K562 (cell line): ENCODE measurements around the gene TAAR1. TPM values are rescaled to one million over a fixed set of nuclear protein-coding genes. Genes with fewer than 3 reads are reported as not detected.

Source experiments
- ATAC-seq: fragments of 200-7000 bp; cut with Tn5 transposase; 3 replicates; pipeline ENCODE4 v1.9.1; 2020; ENCODE audit warnings: moderate library complexity
- BruUV-seq: library from RNA; stranded (reverse); fragments of 400-500 nt; replicated peaks from 2 replicates; lab custom pipeline; 2021; lab: Mats Ljungman, UMichigan
- CTCF ChIA-PET: fragments of 300-600 bp; formaldehyde crosslinking; extraction: SDS; loops from one replicate; lab custom pipeline; 2021; ENCODE audit warnings: low intra/inter-chr PET ratio; lab: Yijun Ruan, JAX
- POLR2A ChIA-PET: fragments of 300-600, 350-650 bp; sonication (Branson Sonifier 250); formaldehyde crosslinking; extraction: SDS; loops from one replicate; lab custom pipeline; 2021; ENCODE audit warnings: antibody characterized with exemption, inconsistent platforms; lab: Yijun Ruan, JAX
- DNase-seq, 4 experiments: peaks; one replicate each; pipeline versions ENCODE4 v3.0.0 to v3.0.0-alpha.2; 2011 to 2018; ENCODE audit warnings: low spot score in 3 of 4, mixed read lengths in 3 of 4; ENCODE audit errors: extremely low read depth in 1 of 4
- FAIRE-seq: peaks from 2 replicates; lab custom pipeline; 2011; peaks lifted over from hg19 to GRCh38; lab: Jason Lieb, UNC
- H2AFZ ChIP-seq: 2 replicates; pipeline ENCODE4 v1.6.0; 2011; ENCODE audit warnings: low read depth, low read length, control low read depth, inconsistent platforms
- H3K27ac ChIP-seq: fragments of 200-600 bp; 3 replicates; pipeline ENCODE4 v1.8.0; 2011; ENCODE audit warnings: low read depth, mild to moderate bottlenecking, control low read depth, inconsistent platforms, low read length, moderate library complexity, mixed read lengths; ENCODE audit errors: extremely low read depth
- H3K27me3 ChIP-seq, 2 experiments: fragments of 300-600 bp in 1 of 2; 2 replicates in 1 of 2; 3 replicates in 1 of 2; pipeline versions ENCODE4 v1.6.0 to v1.8.0; 2011; ENCODE audit warnings: inconsistent platforms in 2 of 2, low read length in 2 of 2, mild to moderate bottlenecking in 1 of 2, mixed read lengths in 1 of 2, moderate library complexity in 1 of 2; ENCODE audit not compliant: control insufficient read depth in 2 of 2, insufficient read depth in 2 of 2
- H3K36me3 ChIP-seq: fragments of 300-600 bp; 3 replicates; pipeline ENCODE4 v1.8.0; 2011; ENCODE audit warnings: mild to moderate bottlenecking, low read length, inconsistent platforms; ENCODE audit not compliant: control insufficient read depth, insufficient read depth
- H3K4me1 ChIP-seq, 2 experiments: fragments of 200-600 bp in 1 of 2; replicated peaks in 1 of 2; 2 replicates in 1 of 2; 3 replicates in 1 of 2; pipeline versions ENCODE4 v1.5.1 to v1.8.0; 2011; ENCODE audit warnings: inconsistent platforms in 2 of 2, low read length in 2 of 2, mild to moderate bottlenecking in 1 of 2, mixed read lengths in 1 of 2, moderate library complexity in 1 of 2; ENCODE audit not compliant: control insufficient read depth in 2 of 2, insufficient read depth in 2 of 2
- H3K4me2 ChIP-seq: 2 replicates; pipeline ENCODE4 v1.6.1; 2011; ENCODE audit warnings: low read length, control low read depth, inconsistent platforms, mixed read lengths; ENCODE audit not compliant: insufficient read depth
- H3K4me3 ChIP-seq: fragments of 200-600 bp; sonication (generic), shearing (Covaris generic); 2 replicates; pipeline ENCODE4 v1.5.1; 2016; ENCODE audit warnings: control low read depth, inconsistent platforms
- H3K79me2 ChIP-seq: fragments of 200-600 bp; 3 replicates; pipeline ENCODE4 v1.8.0; 2011; ENCODE audit warnings: low read length, inconsistent platforms; ENCODE audit not compliant: control insufficient read depth, insufficient read depth
- H3K9ac ChIP-seq, 2 experiments: 2 replicates each; pipeline versions ENCODE4 v1.6.0 to v1.6.1; 2011; ENCODE audit warnings: low read depth in 2 of 2, low read length in 2 of 2, control low read depth in 1 of 2, inconsistent platforms in 1 of 2, mild to moderate bottlenecking in 1 of 2, mixed read lengths in 1 of 2; ENCODE audit not compliant: insufficient read depth in 1 of 2
- H3K9me1 ChIP-seq: one replicate; pipeline ENCODE4 v1.6.0; 2011; ENCODE audit warnings: inconsistent platforms, mild to moderate bottlenecking, low read length, moderate library complexity; ENCODE audit not compliant: control insufficient read depth, insufficient read depth
- H3K9me3 ChIP-seq: replicated peaks from 2 replicates; pipeline ENCODE4 v1.5.1; 2011; ENCODE audit warnings: low read depth, low read length, inconsistent platforms; ENCODE audit not compliant: control insufficient read depth, insufficient read depth
- H4K20me1 ChIP-seq: replicated peaks from 2 replicates; pipeline ENCODE4 v1.6.1; 2011; ENCODE audit warnings: low read length, inconsistent platforms, mixed read lengths; ENCODE audit not compliant: control insufficient read depth, insufficient read depth
- C11orf30 ChIP-seq: fragments of 450-650 bp; IDR thresholded peaks from 2 replicates; pipeline ENCODE4 v1.6.1; 2016; ENCODE audit warnings: low read depth, mild to moderate bottlenecking
- CBFA2T3 ChIP-seq: fragments of 450-650 bp; IDR thresholded peaks from 2 replicates; pipeline ENCODE4 v1.6.1; 2017
- CC2D1A ChIP-seq: fragments of 450-650 bp; IDR thresholded peaks from 2 replicates; pipeline ENCODE4 v1.6.1; 2017; ENCODE audit warnings: mild to moderate bottlenecking
- E2F3 ChIP-seq: fragments of 250-450 bp; sonication (Bioruptor Pico); IDR thresholded peaks from 2 replicates; pipeline ENCODE4 v1.4.0; 2020; ENCODE audit warnings: mild to moderate bottlenecking
- ESRRA ChIP-seq: fragments of 450-650 bp; IDR thresholded peaks from 2 replicates; pipeline ENCODE4 v1.6.1; 2014; ENCODE audit warnings: low read depth, mild to moderate bottlenecking, moderate library complexity, borderline replicate concordance
- GMEB1 ChIP-seq: fragments of 250-450 bp; sonication (Bioruptor Pico); IDR thresholded peaks from 2 replicates; pipeline ENCODE4 v1.4.0; 2020; ENCODE audit warnings: mild to moderate bottlenecking
- HDGF ChIP-seq: fragments of 450-650 bp; IDR thresholded peaks from 2 replicates; pipeline ENCODE4 v1.6.1; 2016
- KLF16 ChIP-seq: IDR thresholded peaks from 2 replicates; pipeline ENCODE4 v1.6.1; 2016; ENCODE audit warnings: antibody characterized with exemption
- LCOR ChIP-seq: sonication (generic); formaldehyde crosslinking; IDR thresholded peaks from 2 replicates; pipeline ENCODE4 v1.8.0; 2022; ENCODE audit warnings: mild to moderate bottlenecking, missing genetic modification reagents
- MLX ChIP-seq, 2 experiments: fragments of 450-650 bp in 1 of 2; sonication (generic) in 1 of 2; formaldehyde crosslinking; conservative IDR thresholded peaks; 2 replicates each; pipeline versions ENCODE4 v1.4.0 to v1.8.1; 2020 to 2022; ENCODE audit warnings: mild to moderate bottlenecking in 1 of 2, missing genetic modification reagents in 1 of 2
- NCOA4 ChIP-seq: fragments of 450-650 bp; IDR thresholded peaks from 2 replicates; pipeline ENCODE4 v1.6.1; 2018; ENCODE audit warnings: mild to moderate bottlenecking; ENCODE audit not compliant: partially characterized antibody
- RBFOX2 ChIP-seq: fragments of 200-400 bp; formaldehyde crosslinking; IDR thresholded peaks from 2 replicates; pipeline ENCODE4 v1.6.1; 2017; ENCODE audit warnings: low read depth, mild to moderate bottlenecking, low read length, moderate library complexity
- ZNF212 ChIP-seq: fragments of 450-650 bp; formaldehyde crosslinking; IDR thresholded peaks from 2 replicates; pipeline ENCODE4 v1.4.0; 2020; ENCODE audit warnings: mild to moderate bottlenecking
- ZNF445 ChIP-seq: fragments of 250-450 bp; sonication (Bioruptor Pico); IDR thresholded peaks from 2 replicates; pipeline ENCODE4 v1.4.0; 2020; ENCODE audit warnings: low read depth, mild to moderate bottlenecking, moderate library complexity
- ZNF583 ChIP-seq: fragments of 250-450 bp; sonication (Bioruptor Pico); IDR thresholded peaks from 2 replicates; pipeline ENCODE4 v1.4.0; 2020
- WGBS: fragments of 100-300 bp; shearing (Covaris generic); methylation state at CpG from one replicate; pipeline ENCODE4 v1.1.6; 2016; ENCODE audit warnings: low coverage, mixed read lengths; ENCODE audit not compliant: insufficient coverage; ENCODE audit errors: missing lambda C conversion rate; 5-methylcytosine and 5-hydroxymethylcytosine counted together
- in situ Hi-C: fragments of 300-500 bp; cut with MboI; formaldehyde crosslinking; loops from 4 replicates; pipeline ENCODE4 v1.15.0; 2018; ENCODE audit warnings: inconsistent platforms, mixed read lengths
- intact Hi-C: fragments of 100-400 bp; cut with micrococcal nuclease; formaldehyde crosslinking; loops from 2 replicates; pipeline ENCODE4 v1.14.2; 2022
- polyA plus RNA-seq, 8 experiments: library from polyadenylated mRNA; depleted of rRNA in 4 of 8; stranded (reverse) in 5 of 8; unstranded in 3 of 8; fragments of >200 nt; fragmentation: Nextera tagmentation in 2 of 8; fragmentation: Illumina TruSeq in 1 of 8; extraction: Ambion mirVana in 2 of 8; extraction: Trizol in 1 of 8; gene quantifications; 2 replicates each; pipeline versions ENCODE4 v1.2.1 to v1.2.3, GENCODE V29; 2011 to 2014; ENCODE audit warnings: inconsistent platforms in 1 of 8, missing spikeins in 1 of 8
- total RNA-seq, 7 experiments: library from RNA; depleted of rRNA in 6 of 7; stranded (reverse); fragments of >200 nt in 6 of 7; fragmentation: Illumina TruSeq in 2 of 7; extraction: Trizol in 2 of 7; gene quantifications; 2 replicates each; pipeline versions ENCODE4 v1.2.1 to v1.2.3, GENCODE V29; 2011 to 2021; ENCODE audit warnings: low replicate concordance in 1 of 7

Gene TAAR1
- total and polyA plus RNA-seq, 9 of the 15 experiments (the other 6 are each of a cell fraction or from before 2014, with no cell fraction given), result not detected

- no peaks in the 10 kb centered on the region for H3K9me1 ChIP-seq
- no peak for DNase-seq
- no TSS peak for BruUV-seq
- H3K79me2 ChIP-seq, result no peaks in the 10 kb centered on the region
- no peaks in the 10 kb centered on the region for H3K4me1 ChIP-seq
- H4K20me1 ChIP-seq, result no peaks in the 10 kb centered on the region
- ATAC-seq, result no peak
- no peak overlapping the region for H3K9ac ChIP-seq
- in situ Hi-C loops (no loop called here), intact Hi-C loops (loop anchor here (10.0 kb wide), 3 partner anchors 161 to 881 kb away; no protein-coding TSS in a partner anchor)
- TF ChIP-seq ZNF445 (CRISPR knock-in tag) (no peak), KLF16 (no peak), ZNF583 (no peak), LCOR (no peak), C11orf30 (no peak), NCOA4 (no peak), E2F3 (CRISPR knock-in tag) (no peak), ESRRA (no peak), RBFOX2 (no peak), GMEB1 (CRISPR knock-in tag) (no peak), HDGF (no peak), CBFA2T3 (no peak), MLX (CRISPR knock-in tag; conservative IDR thresholded peaks at IDR 0.05) (no peak), CC2D1A (no peak), ZNF212 (CRISPR knock-in tag) (no peak)
- no peak overlapping the region for H3K4me2 ChIP-seq
- 0% methylated on average over 1 of the region's 1 CpG for WGBS
- CTCF ChIA-PET, result no interaction called here
- H3K27ac ChIP-seq, result no peak overlapping the region
- peaks cover 0 to 5% of the 10 kb centered on the region in 2 experiments; a peak in 1 of 5 replicates for H3K27me3 ChIP-seq
- no peaks in the 10 kb centered on the region for H3K9me3 ChIP-seq
- no peak for FAIRE-seq
- H3K36me3 ChIP-seq, result no peaks in the 10 kb centered on the region
- POLR2A ChIA-PET, result no interaction called here
- no peak overlapping the region for H2AFZ ChIP-seq
- no peak overlapping the region for H3K4me3 ChIP-seq
These were observed 4.7 kb upstream of the TAAR1 start for GRCh38 chr6:132663661-132664060.
